GM12878 (cell line): ENCODE measurements around the gene HSBP1L1.

Source experiments
- CHD2 ChIP-seq: IDR thresholded peaks from 2 replicates; pipeline ENCODE4 v1.6.1; 2011; ENCODE audit warnings: low read depth, low read length, improper control_type of control experiment, borderline replicate concordance
- FOXM1 ChIP-seq: IDR thresholded peaks from 2 replicates; pipeline ENCODE4 v1.6.1; 2012; ENCODE audit warnings: low read depth, mild to moderate bottlenecking, inconsistent platforms, low read length, moderate library complexity
- JUND ChIP-seq: IDR thresholded peaks from 2 replicates; pipeline ENCODE4 v1.6.1; 2012; ENCODE audit warnings: low read depth, mild to moderate bottlenecking, low read length, improper control_type of control experiment, moderate library complexity
- KLF5 ChIP-seq: fragments of 450-650 bp; IDR thresholded peaks from 2 replicates; pipeline ENCODE4 v1.6.1; 2014; ENCODE audit warnings: mild to moderate bottlenecking; ENCODE audit not compliant: partially characterized antibody
- MXI1 ChIP-seq: fragments of 150-350 bp; IDR thresholded peaks from 2 replicates; pipeline ENCODE4 v1.6.1; 2011; ENCODE audit warnings: low read depth, mild to moderate bottlenecking, inconsistent platforms, low read length, improper control_type of control experiment
- POLR2A ChIP-seq: IDR thresholded peaks from 2 replicates; pipeline ENCODE4 v1.6.1; 2011; ENCODE audit warnings: low read depth, mild to moderate bottlenecking, low read length
- POLR2AphosphoS5 ChIP-seq: IDR thresholded peaks from 2 replicates; pipeline ENCODE4 v1.6.1; 2011; ENCODE audit warnings: mild to moderate bottlenecking, low read length, inconsistent platforms
- RCOR1 ChIP-seq: conservative IDR thresholded peaks from 2 replicates; pipeline ENCODE4 v1.6.1; 2012; ENCODE audit warnings: low read depth, low read length, improper control_type of control experiment
- RFX5 ChIP-seq: IDR thresholded peaks from 2 replicates; pipeline ENCODE4 v1.6.1; 2011; ENCODE audit warnings: low read depth, low read length, improper control_type of control experiment
- TAF1 ChIP-seq: IDR thresholded peaks from 2 replicates; pipeline ENCODE4 v1.6.1; 2011; ENCODE audit warnings: mild to moderate bottlenecking, low read depth, low read length, borderline replicate concordance
- ZNF274 ChIP-seq: IDR thresholded peaks from one replicate; pipeline ENCODE4 v1.8.0; 2011; ENCODE audit not compliant: insufficient read length, insufficient read depth
- TF ChIP-seq, protein P1 (sequence below), 3 experiments: IDR thresholded peaks in 2 of 3; conservative IDR thresholded peaks in 1 of 3; 2 replicates each; pipeline ENCODE4 v1.5.1; 2011; ENCODE audit warnings: low read depth in 3 of 3, low read length in 3 of 3, mild to moderate bottlenecking in 3 of 3, control low read depth in 2 of 3, moderate library complexity in 2 of 3, inconsistent platforms in 1 of 3, mixed read lengths in 1 of 3; ENCODE audit not compliant: control insufficient read depth in 2 of 3, insufficient read depth in 1 of 3; ENCODE audit errors: extremely low read depth in 1 of 3
- TF ChIP-seq, protein P2 (sequence below): IDR thresholded peaks from 2 replicates; pipeline ENCODE4 v1.6.1; 2012; ENCODE audit warnings: low read depth, low read length, improper control_type of control experiment

DNA sequence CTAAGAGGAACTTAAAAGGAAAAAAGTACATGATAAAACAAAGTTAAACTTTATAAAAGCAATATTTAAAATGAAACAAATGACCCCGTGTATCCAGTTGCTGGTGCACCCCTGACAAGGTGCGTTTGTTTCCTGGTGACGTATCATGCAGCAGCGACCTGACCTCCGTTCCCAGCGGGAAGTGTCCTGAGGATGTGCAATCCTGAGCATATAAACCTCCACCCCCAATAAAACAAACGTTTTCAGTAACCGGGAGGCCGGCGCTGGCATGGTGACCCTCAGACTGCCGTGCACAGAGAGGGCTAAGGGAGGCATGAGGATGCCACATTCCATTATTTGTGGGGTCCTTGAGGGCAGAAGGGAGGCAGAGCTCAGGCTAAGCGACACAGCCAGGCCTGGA, 27.8 kb upstream of the HSBP1L1 start:
- TF ChIP-seq CHD2 = no peak
- TF ChIP-seq FOXM1 = no peak
- TF ChIP-seq ZNF274 = no peak
- no peak for TF ChIP-seq MXI1
- no peak for TF ChIP-seq TAF1
- TF ChIP-seq, protein P1, sequence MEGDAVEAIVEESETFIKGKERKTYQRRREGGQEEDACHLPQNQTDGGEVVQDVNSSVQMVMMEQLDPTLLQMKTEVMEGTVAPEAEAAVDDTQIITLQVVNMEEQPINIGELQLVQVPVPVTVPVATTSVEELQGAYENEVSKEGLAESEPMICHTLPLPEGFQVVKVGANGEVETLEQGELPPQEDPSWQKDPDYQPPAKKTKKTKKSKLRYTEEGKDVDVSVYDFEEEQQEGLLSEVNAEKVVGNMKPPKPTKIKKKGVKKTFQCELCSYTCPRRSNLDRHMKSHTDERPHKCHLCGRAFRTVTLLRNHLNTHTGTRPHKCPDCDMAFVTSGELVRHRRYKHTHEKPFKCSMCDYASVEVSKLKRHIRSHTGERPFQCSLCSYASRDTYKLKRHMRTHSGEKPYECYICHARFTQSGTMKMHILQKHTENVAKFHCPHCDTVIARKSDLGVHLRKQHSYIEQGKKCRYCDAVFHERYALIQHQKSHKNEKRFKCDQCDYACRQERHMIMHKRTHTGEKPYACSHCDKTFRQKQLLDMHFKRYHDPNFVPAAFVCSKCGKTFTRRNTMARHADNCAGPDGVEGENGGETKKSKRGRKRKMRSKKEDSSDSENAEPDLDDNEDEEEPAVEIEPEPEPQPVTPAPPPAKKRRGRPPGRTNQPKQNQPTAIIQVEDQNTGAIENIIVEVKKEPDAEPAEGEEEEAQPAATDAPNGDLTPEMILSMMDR (IDR thresholded peaks at IDR 0.05 in 2 of 3, conservative IDR thresholded peaks at IDR 0.05 in 1 of 3; ENCODE audit: control insufficient read depth in 2 of 3, extremely low read depth in 1 of 3, insufficient read depth in 1 of 3, low read depth in 3 of 3, low read length in 3 of 3) = no peak
- TF ChIP-seq POLR2AphosphoS5 = no peak
- TF ChIP-seq RFX5 = no peak
- TF ChIP-seq KLF5 = no peak
- TF ChIP-seq RCOR1 = no peak
- TF ChIP-seq POLR2A = no peak
- TF ChIP-seq, protein P2, sequence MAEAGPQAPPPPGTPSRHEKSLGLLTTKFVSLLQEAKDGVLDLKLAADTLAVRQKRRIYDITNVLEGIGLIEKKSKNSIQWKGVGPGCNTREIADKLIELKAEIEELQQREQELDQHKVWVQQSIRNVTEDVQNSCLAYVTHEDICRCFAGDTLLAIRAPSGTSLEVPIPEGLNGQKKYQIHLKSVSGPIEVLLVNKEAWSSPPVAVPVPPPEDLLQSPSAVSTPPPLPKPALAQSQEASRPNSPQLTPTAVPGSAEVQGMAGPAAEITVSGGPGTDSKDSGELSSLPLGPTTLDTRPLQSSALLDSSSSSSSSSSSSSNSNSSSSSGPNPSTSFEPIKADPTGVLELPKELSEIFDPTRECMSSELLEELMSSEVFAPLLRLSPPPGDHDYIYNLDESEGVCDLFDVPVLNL = no peak
- no peak for TF ChIP-seq JUND
